ENCODE results near the gene OBI1. TPM values are rescaled to one million over a fixed set of nuclear protein-coding genes. Genes with fewer than 3 reads are reported as not detected.

The OBI1 gene
- total RNA-seq, 2 donors from 2014 or later, result 16.7 to 28.6 TPM

DNA sequence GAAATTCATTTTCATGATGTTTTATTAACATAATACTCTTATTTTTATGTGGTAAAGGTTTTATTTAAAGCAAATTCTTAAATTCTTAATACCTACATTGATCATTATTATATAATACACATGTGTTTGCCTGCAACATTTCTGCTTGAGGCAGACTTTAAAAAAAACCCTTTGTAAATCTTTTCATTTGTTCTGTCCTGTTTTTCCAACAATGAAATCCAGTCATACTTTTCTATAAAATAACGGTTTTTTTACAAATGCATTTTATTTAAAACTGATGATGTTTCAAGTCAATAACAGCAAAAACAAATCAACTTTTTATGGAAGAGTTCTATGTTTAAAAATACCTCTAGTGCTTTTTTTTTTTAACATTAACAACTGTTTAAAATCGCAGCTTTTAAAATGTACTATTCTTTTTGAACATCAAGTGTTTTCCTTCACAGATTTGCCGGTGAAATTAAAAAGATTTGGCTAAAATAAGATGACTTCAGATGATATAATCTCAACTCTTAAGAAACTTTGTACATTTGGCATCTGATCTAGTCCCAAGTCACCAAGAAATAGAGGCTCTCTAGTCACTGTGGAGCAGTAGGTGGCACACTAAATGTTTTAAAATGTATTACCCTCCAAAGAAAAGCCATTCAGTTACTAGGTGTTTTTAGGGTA lies 60.7 kb downstream of the OBI1 start:
- DNase-seq, result no peak

DNA sequence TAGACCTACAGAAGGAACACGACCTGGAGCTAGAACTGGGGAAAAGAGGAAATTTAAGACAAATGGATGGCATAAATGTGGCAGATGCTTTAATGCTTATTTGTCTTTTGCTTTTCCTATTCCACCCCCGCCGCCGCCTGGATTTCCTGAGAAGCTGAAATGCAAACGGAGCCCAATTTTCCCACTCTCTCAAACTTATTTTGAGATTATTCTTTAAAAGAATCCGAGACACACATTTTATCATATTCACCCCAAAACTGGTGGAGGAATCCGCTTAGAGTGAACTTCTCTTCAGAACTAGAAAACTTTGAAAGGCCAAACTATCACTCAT lies 61.4 kb downstream of the OBI1 start:
- Mint-ChIP-seq H3K4me3 (no peak overlapping the region), H3K9me3 (no peaks in the 10 kb centered on the region), H3K27me3 (ENCODE audit: insufficient read depth) (peaks cover 96% of the 10 kb centered on the region), H3K36me3 (ENCODE audit: low read depth) (no peaks in the 10 kb centered on the region), H3K4me1 (peaks cover 21% of the 10 kb centered on the region), H3K27ac (no peak overlapping the region)
- Histone ChIP-seq H3K9me3 (ENCODE audit: control insufficient read depth, low read length) (no peaks in the 10 kb centered on the region), H3K4me1 (ENCODE audit: control insufficient read depth, insufficient read depth, low read length) (peaks cover 4% of the 10 kb centered on the region), H3K27ac (ENCODE audit: low read depth, low read length) (no peak overlapping the region), H3K4me3 (ENCODE audit: low read length) (no peak overlapping the region), H3K36me3 (ENCODE audit: control insufficient read depth, insufficient read depth, low read length) (no peaks in the 10 kb centered on the region), H3K9ac (ENCODE audit: extremely low read depth, low read length, poor library complexity, severe bottlenecking) (no peak overlapping the region), H3K27me3 (ENCODE audit: control insufficient read depth, insufficient read depth, low read length, poor library complexity, severe bottlenecking) (peaks cover 97% of the 10 kb centered on the region)
- DNase-seq, result no peak
- 0 to 3% methylated on average over 4 to 7 of the region's 7 CpGs for WGBS, 2 experiments (ENCODE audit: insufficient coverage in 1 of 2, insufficient read length in 1 of 2)
- TF ChIP-seq, protein P1, sequence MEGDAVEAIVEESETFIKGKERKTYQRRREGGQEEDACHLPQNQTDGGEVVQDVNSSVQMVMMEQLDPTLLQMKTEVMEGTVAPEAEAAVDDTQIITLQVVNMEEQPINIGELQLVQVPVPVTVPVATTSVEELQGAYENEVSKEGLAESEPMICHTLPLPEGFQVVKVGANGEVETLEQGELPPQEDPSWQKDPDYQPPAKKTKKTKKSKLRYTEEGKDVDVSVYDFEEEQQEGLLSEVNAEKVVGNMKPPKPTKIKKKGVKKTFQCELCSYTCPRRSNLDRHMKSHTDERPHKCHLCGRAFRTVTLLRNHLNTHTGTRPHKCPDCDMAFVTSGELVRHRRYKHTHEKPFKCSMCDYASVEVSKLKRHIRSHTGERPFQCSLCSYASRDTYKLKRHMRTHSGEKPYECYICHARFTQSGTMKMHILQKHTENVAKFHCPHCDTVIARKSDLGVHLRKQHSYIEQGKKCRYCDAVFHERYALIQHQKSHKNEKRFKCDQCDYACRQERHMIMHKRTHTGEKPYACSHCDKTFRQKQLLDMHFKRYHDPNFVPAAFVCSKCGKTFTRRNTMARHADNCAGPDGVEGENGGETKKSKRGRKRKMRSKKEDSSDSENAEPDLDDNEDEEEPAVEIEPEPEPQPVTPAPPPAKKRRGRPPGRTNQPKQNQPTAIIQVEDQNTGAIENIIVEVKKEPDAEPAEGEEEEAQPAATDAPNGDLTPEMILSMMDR (conservative IDR thresholded peaks at IDR 0.05), result no peak

More for the DNA sequence above, 60.7 kb downstream of the OBI1 start:
- Histone ChIP-seq H3K27me3 (ENCODE audit: control insufficient read depth, insufficient read depth, low read length, poor library complexity, severe bottlenecking) (peaks cover 97% of the 10 kb centered on the region), H3K36me3 (ENCODE audit: control insufficient read depth, insufficient read depth, low read length) (no peaks in the 10 kb centered on the region), H3K27ac (ENCODE audit: low read depth, low read length) (no peak overlapping the region), H3K9ac (ENCODE audit: extremely low read depth, low read length, poor library complexity, severe bottlenecking) (no peak overlapping the region), H3K9me3 (ENCODE audit: control insufficient read depth, low read length) (no peaks in the 10 kb centered on the region), H3K4me3 (ENCODE audit: low read length) (no peak overlapping the region), H3K4me1 (ENCODE audit: control insufficient read depth, insufficient read depth, low read length) (peaks cover 4% of the 10 kb centered on the region)
- 17% methylated on average over 1 to 3 of the region's 3 CpGs for WGBS, 2 experiments (ENCODE audit: insufficient coverage in 1 of 2, insufficient read length in 1 of 2)
- no peaks in the 10 kb centered on the region for H3K9me3 Mint-ChIP-seq
- TF ChIP-seq, protein P1 (conservative IDR thresholded peaks at IDR 0.05), result no peak
- H3K4me3 Mint-ChIP-seq, result no peak overlapping the region
- peaks cover 96% of the 10 kb centered on the region for H3K27me3 Mint-ChIP-seq (ENCODE audit: insufficient read depth)
- H3K36me3 Mint-ChIP-seq (ENCODE audit: low read depth), result no peaks in the 10 kb centered on the region
- no peak overlapping the region for H3K27ac Mint-ChIP-seq
- H3K4me1 Mint-ChIP-seq, result peaks cover 21% of the 10 kb centered on the region

DNA sequence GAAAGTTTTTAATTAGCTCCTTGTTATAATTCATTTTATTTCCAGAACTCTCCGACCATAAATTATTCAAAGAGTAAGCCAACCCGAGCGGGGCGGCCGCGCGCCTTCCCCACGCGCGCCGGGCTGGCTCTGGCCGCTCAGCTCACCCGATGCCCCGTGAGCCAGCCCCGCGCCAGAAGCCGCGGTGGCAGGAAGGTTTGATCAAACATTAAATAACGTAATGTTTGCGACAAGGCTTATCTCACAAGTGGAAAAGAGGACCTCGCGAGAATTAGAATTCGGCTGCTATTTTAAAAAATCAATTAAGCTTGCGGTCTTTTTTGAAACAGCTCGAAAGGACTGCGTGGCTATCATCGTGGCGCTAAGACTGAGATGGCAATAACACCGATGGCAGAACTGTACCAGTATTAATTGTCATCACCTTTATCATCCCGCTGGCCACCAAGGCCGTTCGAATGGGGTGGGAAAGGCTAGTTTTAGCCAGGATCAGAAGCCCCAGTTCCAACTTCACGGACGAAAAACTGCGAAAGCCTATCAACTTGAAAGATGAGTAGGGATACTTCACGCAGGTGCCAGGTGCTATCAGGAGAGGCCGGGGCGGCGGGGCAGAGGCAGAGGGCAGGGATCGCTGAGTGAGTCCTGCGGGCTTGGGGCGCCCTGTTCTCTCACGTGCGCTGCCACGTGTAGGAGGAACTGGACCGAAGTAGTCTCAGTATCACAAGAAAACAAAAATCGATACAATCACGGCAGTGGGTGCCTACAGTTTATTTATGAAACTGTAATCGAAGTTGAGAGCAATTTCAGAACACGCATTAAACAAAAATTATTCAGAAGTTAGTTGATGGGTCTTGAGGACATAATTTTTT lies 62.0 kb downstream of the OBI1 start:
- no peak overlapping the region for H3K9ac ChIP-seq (ENCODE audit: extremely low read depth, low read length, poor library complexity, severe bottlenecking)
- no peak overlapping the region for H3K27ac ChIP-seq (ENCODE audit: low read depth, low read length)
- Mint-ChIP-seq H3K4me1 (peaks cover 21% of the 10 kb centered on the region), H3K27ac (no peak overlapping the region), H3K4me3 (peak overlapping the region; percentile 47), H3K27me3 (ENCODE audit: insufficient read depth) (peaks cover 98% of the 10 kb centered on the region), H3K36me3 (ENCODE audit: low read depth) (no peaks in the 10 kb centered on the region), H3K9me3 (no peaks in the 10 kb centered on the region)
- DNase-seq, result peak; percentile 71
- TF ChIP-seq, protein P1 (conservative IDR thresholded peaks at IDR 0.05), result no peak
- H3K9me3 ChIP-seq (ENCODE audit: control insufficient read depth, low read length), result no peaks in the 10 kb centered on the region
- peaks cover 98% of the 10 kb centered on the region for H3K27me3 ChIP-seq (ENCODE audit: control insufficient read depth, insufficient read depth, low read length, poor library complexity, severe bottlenecking)
- H3K36me3 ChIP-seq (ENCODE audit: control insufficient read depth, insufficient read depth, low read length), result no peaks in the 10 kb centered on the region
- peaks cover 4% of the 10 kb centered on the region for H3K4me1 ChIP-seq (ENCODE audit: control insufficient read depth, insufficient read depth, low read length)
- WGBS, 2 experiments (ENCODE audit: insufficient coverage in 1 of 2, insufficient read length in 1 of 2), result 2 to 3% methylated on average over 37 to 50 of the region's 50 CpGs
- peak overlapping the region; percentile 76 for H3K4me3 ChIP-seq (ENCODE audit: low read length)

All from endodermal cell (in vitro differentiated cells).